Nucleus accumbens (tissue), 56 donors: Measurements from ENCODE around the gene P2RY4.
"Not testable (repeated sequence)": the region's sequence is repeated elsewhere in the genome, so short reads cannot be mapped to it uniquely, and the experiment has no call there.

ENCODE experiments used
- DNase-seq, 56 donors: peaks; one replicate each; lab custom pipeline; 2025; lab: John Stamatoyannopoulos, UW

P2RY4 gene

DNA sequence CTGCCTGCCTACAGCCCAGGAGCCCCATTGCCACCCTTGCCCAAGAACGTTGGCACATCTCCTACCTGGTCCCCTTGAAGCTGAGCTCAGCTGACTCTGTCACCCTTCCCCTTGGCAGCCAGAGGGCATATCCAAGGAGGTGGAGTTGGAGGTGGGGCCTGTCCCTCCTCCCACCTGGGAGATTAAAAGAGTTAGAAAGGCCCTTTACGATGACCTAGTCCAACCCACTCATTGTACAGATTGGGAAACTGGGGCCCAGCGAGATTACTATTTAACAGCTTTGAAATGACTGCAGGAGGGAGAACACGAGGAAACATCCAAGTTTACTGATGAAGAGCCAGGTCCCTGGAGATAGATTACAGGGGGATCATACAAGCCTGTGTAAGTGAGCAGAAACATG is at the start of gene P2RY4:
P2RY4 (minus strand) TSS at position 101 of the 400 bp plus-strand sequence. CDS start 580 bp downstream, outside the sequence.
- DNase-seq = no peak

- DNase-seq = no peak
Measured at GRCh38 chrX:70301716-70302115, 41.7 kb upstream of the P2RY4 start.

DNA sequence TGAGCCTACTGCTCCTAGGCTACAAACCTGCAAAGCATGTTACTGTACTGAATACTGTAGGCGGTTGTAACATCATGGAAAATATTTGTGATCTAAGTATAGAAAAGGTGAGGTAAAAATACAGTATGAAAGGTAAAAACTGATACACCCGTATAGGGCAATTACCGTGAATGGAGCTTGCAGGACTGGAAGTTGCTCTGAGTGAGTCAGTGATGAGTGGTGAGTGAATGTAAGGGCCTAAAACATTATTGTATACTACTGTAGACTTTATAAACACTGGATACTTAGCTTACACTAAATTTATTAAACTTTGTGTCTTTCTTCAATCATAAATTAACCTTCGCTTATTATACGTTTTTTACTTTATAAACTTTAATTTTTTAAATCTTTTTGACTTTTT is 33.6 kb upstream of the P2RY4 start:
- no peak for DNase-seq

- no peak for DNase-seq
Measured at GRCh38 chrX:70292788-70293187, 32.8 kb upstream of the P2RY4 start.

- DNase-seq = peak in 53 of 56 donors; percentile 1 to 80 (median 44)
Measured at GRCh38 chrX:70289793-70290770, 30.1 kb upstream of the P2RY4 start, which contains the start of the genes KIF4A and PDZD11. Gene KIF4A, plus strand, starts transcription at chrX:70290104. Its CDS starts 355 bp downstream, at chrX:70290459. Gene PDZD11, minus strand, starts transcription at chrX:70289927. Its CDS starts 586 bp downstream, at chrX:70289341.

- no peak for DNase-seq
Measured at GRCh38 chrX:70289168-70289792, 29.3 kb upstream of the P2RY4 start.

DNA sequence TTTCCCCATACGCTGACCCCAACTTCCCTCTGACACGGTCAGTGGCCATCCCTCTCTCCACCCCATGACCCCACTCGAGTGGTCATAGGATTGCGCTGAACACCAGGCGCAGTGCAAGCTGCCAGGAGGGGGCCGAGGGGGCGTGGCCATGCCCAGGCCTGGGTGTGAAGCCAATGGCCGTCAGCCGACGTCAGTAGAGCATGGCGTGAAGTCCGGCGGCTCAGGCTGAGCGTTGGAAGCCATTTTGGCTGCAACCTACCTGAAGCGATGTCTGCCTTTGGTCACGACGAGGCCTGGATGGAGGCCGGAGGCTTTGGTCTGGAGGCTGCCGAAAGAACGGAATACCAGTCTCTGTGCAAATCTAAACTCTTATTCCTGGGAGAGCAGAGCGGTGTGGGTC is 21.9 kb upstream of the P2RY4 start, which contains the start of gene RAB41:
RAB41 (plus strand) TSS at position 222 of the 400 bp plus-strand sequence; CDS start at position 268, 46 bp downstream.
- no peak for DNase-seq

DNA sequence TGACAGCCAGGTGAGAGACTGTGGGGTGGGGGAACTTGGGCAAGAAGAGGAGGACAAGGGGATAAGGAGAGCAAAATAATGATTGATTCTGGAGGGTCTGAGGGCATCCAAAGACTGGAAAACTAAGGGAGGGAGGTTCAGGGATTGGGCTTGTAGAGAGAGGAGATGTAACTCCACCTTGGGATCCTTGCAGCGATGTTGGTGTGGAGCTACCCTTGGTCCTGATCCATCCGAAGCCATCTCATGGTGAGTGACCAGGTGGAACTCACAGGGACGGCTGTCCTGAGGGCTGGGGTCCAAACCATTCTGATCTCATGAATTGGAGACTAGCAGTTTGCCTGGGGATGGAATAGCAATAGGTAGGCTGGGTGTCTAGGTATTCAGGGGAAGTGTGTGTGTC is 20.6 kb upstream of the P2RY4 start:
- DNase-seq = no peak

GRCh38 chrX:70279081-70279480 is 19.1 kb upstream of the P2RY4 start:
- no peak for DNase-seq

DNA sequence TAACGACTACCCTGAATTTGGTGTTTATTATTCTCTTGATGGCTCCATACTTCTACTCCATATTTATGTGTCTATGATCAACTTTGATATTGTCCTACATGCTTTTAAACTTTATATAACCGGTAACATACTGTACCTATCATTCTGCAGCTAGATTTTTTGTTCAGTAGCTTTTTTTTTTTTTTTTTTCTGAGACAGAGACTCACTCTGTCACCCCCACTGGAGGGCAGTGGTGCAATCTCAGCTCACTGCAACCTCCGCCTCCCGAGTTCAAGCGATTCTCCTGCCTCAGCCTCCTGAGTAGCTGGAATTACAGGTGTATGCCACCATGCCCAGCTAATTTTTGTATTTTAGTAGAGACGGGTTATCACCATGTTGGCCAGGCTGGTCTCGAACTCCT is 14.0 kb upstream of the P2RY4 start:
- not testable (repeated sequence) for DNase-seq

DNA sequence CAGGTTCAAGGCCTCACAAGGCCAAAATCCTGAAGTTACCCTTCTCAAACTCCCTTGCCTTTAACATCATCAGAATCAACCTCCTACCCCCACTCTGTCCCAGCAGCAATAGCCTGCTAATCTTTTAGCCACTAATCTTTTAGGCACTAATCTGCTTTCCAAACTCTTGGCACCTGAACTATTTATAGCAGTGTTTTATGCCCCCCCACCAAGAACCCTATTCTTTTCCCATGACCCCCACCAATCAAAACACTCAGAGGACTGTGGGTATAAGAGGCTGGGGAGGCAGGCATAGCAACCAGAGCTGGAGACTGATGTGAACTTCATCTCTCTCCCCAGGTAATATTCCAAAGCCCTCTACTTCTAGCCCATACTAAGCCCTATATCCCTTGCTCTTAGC is 8.0 kb upstream of the P2RY4 start, which contains the start of gene ARR3:
ARR3 (plus strand) TSS at position 301 of the 400 bp plus-strand sequence. CDS start 1,052 bp downstream, outside the sequence.
- DNase-seq = no peak

DNA sequence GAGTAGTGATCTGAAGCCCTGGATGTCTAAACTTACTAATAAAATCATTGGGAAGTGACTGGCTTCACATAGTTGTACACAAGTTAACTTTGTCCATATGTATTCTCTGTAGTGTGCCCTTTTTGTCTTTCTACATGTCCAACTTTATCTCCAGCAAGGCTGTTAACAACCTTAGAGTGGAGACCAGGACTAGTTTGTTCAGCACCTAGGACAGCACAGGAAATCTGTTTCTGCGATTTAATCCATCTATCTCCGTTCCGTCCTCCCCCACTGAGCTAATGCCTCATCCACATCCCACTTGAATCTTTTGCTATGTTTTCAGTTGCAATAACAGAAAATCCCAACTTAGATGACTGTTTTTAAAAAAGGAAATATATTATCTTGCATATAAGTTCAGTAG is 4.8 kb upstream of the P2RY4 start:
- no peak for DNase-seq

GRCh38 chrX:70262952-70263567 is 3.1 kb upstream of the P2RY4 start:
- DNase-seq = peak in 12 of 56 donors; percentile 0 to 21 (median 0)

DNA sequence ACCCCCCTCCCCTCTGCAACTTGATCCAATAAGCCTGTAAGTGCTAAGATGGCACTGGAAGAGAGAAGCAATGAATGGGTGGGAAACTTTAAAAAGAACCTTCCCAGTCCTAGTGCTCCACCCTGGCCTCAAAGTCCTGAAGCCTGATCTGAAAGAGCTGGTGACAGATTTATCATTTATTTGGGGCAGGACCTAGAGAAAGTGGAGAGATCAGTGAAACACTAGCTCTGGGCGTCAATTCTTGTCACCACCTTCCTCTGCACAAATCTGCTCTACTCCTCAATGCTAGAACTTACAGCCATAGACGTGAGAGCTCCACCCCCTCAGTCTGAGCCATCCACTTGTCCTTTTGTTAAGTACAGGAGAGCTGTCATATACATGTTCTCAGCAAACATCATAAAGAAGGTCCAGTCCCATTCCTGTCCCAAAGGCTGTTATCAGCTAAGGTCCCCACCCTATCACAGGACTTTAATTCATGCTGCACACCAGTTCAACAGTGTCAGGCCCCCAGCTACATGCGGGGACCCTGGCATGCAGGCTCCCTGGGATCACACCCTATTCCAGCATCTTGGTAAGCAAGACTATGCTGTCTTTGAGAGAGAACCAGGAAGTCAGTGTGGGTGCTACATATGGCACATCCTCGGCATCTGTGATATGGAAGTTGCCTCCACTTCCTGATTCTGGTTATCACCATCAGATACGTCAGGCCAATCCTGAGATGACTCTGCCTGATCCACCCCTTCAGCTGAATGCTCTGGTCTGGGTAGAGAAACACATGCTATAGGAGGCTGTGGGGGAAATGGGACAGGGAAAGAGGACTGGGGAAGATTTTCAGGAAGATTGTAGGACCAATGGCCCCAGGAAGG is 2.3 kb downstream of the P2RY4 start:
- DNase-seq = no peak

DNA sequence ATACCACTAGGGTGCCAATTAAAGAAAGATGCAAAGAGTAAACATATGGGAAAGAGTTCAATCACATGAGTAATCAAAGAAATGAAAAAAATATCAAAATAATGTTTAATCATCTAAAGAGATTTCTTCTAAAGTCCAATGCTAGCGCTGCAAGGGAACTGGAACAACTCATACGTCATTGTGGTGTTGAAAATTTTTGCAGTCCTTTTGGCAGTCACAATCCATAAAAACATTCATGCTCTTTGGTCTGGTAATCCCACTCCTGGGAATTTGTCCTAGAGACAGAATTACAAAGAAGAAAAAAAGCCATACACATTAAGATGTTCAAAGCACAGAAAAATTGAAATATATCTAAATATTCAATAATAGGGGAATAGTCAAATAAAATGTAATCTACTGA is 4.6 kb downstream of the P2RY4 start:
- DNase-seq = no peak

DNA sequence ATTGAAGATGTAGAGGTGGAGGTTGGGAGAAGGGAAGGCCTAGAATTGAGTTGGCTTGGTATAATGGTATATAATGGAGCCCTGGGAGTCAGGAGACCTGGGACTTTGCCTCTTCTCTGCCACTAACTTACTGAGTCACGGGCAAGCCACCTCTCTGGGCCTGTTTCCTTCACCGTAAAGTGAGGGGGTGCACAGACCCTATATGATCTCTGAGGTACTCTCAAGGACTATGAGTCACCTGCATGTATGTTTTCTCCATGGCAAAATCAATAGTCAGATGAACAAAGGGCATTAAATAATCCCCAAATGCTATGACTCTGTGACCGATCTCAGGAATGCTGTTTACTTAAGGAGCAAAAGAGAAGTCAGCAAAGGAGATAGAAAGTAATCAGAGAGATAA is 5.1 kb downstream of the P2RY4 start:
- no peak for DNase-seq

DNA sequence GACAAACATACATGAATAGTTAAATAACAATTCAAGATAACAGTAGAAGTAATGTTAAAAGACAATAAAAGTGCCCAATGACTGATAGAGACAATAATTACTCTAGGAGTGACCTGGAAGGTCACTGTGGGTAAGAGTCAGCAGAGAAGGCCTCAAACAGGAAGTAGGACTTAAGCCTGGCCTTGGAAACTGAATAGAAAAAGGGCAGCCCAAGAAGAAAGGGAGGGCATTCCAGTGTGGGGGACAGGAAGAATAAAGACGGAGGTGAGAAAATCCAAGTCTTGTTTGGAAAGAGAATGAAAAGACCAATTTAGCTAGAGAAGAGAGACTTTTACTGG is 6.0 kb downstream of the P2RY4 start:
- no peak for DNase-seq

DNA sequence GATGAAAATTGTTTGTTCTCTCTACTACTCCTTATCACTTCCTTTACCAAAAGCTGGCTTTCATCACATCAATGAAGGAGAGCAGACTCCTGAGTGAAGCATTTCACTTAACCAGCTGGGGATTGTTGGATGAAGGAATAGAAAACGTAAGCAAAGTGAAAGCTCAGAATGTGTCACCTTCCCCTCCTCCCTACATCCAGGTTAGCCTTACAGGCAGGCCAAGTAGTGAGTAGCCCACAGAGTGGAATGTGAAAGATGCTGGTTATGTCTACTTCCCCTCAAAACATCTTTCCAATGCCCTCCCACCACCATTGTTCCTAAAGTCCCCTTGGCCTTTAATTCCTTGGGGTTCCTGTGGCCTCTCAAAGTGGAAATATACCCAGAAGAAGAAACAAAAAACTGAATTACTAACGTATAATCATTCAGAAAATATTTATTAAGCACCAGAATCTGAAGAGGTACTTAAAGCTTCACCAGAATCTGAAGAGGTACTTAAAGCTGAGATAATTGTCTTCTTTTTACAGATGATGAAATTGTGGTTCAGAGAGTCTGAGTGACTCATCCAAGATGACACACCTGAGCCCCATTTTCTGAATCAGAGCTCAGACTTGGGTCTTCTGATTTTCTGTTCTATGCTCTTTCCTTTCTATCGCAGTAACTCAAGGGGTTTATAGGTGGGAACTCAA is 6.5 kb downstream of the P2RY4 start:
- no peak for DNase-seq

DNA sequence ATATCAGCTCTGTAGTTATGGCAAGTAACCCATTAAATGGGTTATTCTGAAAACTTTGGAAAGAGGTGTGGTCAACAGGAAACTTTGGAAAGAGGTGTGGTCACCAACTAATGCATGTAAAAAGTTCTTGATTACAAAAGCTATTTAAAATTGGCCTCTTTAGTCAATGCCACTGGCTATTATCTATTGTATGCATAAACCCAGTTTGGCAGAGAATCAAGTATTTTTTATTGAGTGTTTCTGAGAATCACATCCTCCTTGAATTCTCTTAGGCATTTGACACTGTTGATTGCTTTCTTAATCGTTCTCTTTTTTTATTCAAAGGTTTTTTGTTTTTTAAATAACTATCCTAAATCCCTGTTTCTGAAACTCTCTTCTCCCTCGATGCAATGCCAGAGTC is 7.5 kb downstream of the P2RY4 start:
- no peak for DNase-seq
